SK-N-SH (cell line): ENCODE results near the gene MTURN. TPM values are rescaled to one million over a fixed set of nuclear protein-coding genes. Genes with fewer than 3 reads are reported as not detected.
A peak's percentile ranks its signal among the peaks of the same experiment; 100 is the strongest.

ENCODE experiments used
- CTCF ChIA-PET: fragments of 300-600, 350-600 bp; formaldehyde crosslinking; extraction: SDS; loops from one replicate; lab custom pipeline; 2021; lab: Yijun Ruan, JAX
- POLR2A ChIA-PET: fragments of 350-600 bp; sonication (Branson Sonifier 250); formaldehyde crosslinking; extraction: SDS; loops from one replicate; lab custom pipeline; 2020; ENCODE audit warnings: antibody characterized with exemption, inconsistent platforms; lab: Yijun Ruan, JAX
- DNase-seq: peaks from one replicate; pipeline ENCODE4 v3.0.0; 2012
- H2AFZ ChIP-seq: fragments of 200-600 bp; sonication (generic); 2 replicates; pipeline ENCODE4 v1.8.1; 2016; ENCODE audit warnings: antibody characterized with exemption, mild to moderate bottlenecking, low read depth
- H3F3A ChIP-seq: fragments of 200-600 bp; sonication (generic); replicated peaks from 2 replicates; pipeline ENCODE3; 2016; ENCODE audit warnings: antibody characterized with exemption, mild to moderate bottlenecking; ENCODE audit not compliant: insufficient read depth
- H3K27ac ChIP-seq, 2 experiments: fragments of 200-500 bp in 1 of 2; fragments of 200-600 bp in 1 of 2; sonication (Bioruptor generic) in 1 of 2; sonication (generic), shearing (Covaris generic) in 1 of 2; 2 replicates each; pipeline versions ENCODE4 v1.5.1 to v1.6.1; 2014 to 2016; ENCODE audit warnings: low read depth in 2 of 2, inconsistent platforms in 1 of 2, low read length in 1 of 2, mild to moderate bottlenecking in 1 of 2, mixed read lengths in 1 of 2
- H3K27me3 ChIP-seq: fragments of 200-600 bp; sonication (generic), shearing (Covaris generic); 2 replicates; pipeline ENCODE4 v1.6.1; 2016; ENCODE audit warnings: mixed run types; ENCODE audit not compliant: insufficient read depth
- H3K36me3 ChIP-seq, 2 experiments: fragments of 200-500 bp in 1 of 2; fragments of 200-600 bp in 1 of 2; sonication (Bioruptor generic) in 1 of 2; sonication (generic) in 1 of 2; replicated peaks in 1 of 2; 2 replicates each; pipeline versions ENCODE3 to v1.5.1; 2014 to 2016; ENCODE audit warnings: low read length in 1 of 2, mild to moderate bottlenecking in 1 of 2; ENCODE audit not compliant: insufficient read depth in 2 of 2, control insufficient read depth in 1 of 2
- H3K4me1 ChIP-seq, 2 experiments: fragments of 200-500 bp in 1 of 2; fragments of 200-600 bp in 1 of 2; sonication (Bioruptor generic) in 1 of 2; sonication (generic), shearing (Covaris generic) in 1 of 2; 2 replicates each; pipeline versions ENCODE4 v1.5.1 to v1.6.1; 2014 to 2016; ENCODE audit warnings: low read depth in 1 of 2, low read length in 1 of 2, mixed run types in 1 of 2; ENCODE audit not compliant: insufficient read depth in 2 of 2, control insufficient read depth in 1 of 2
- H3K4me2 ChIP-seq: fragments of 200-600 bp; sonication (generic), shearing (Covaris generic); 2 replicates; pipeline ENCODE4 v1.6.1; 2017; ENCODE audit warnings: mixed run types
- H3K4me3 ChIP-seq, 2 experiments: fragments of 200-500 bp in 1 of 2; fragments of 200-600 bp in 1 of 2; sonication (Bioruptor generic) in 1 of 2; sonication (generic), shearing (Covaris generic) in 1 of 2; 2 replicates each; pipeline versions ENCODE4 v1.5.1 to v1.8.1; 2014 to 2016; ENCODE audit warnings: low read depth in 2 of 2, inconsistent platforms in 1 of 2, low read length in 1 of 2, mild to moderate bottlenecking in 1 of 2, mixed read lengths in 1 of 2, moderate library complexity in 1 of 2
- H3K79me2 ChIP-seq: fragments of 200-600 bp; sonication (generic); 2 replicates; pipeline ENCODE4 v1.8.1; 2017; ENCODE audit warnings: mild to moderate bottlenecking; ENCODE audit not compliant: insufficient read depth
- H3K9ac ChIP-seq: fragments of 200-600 bp; sonication (generic); 2 replicates; pipeline ENCODE4 v1.6.1; 2017; ENCODE audit warnings: mixed run types
- H3K9me2 ChIP-seq: fragments of 200-600 bp; sonication (generic); 2 replicates; pipeline ENCODE4 v1.6.1; 2017; ENCODE audit warnings: mixed run types
- H3K9me3 ChIP-seq: fragments of 200-600 bp; sonication (generic); 2 replicates; pipeline ENCODE4 v1.6.1; 2017; ENCODE audit warnings: mixed run types, mild to moderate bottlenecking, moderate library complexity
- H4K20me1 ChIP-seq: fragments of 200-600 bp; sonication (generic); 2 replicates; pipeline ENCODE4 v1.6.1; 2017; ENCODE audit warnings: mild to moderate bottlenecking, mixed run types; ENCODE audit not compliant: insufficient read depth
- CHD2 ChIP-seq: fragments of 150-350 bp; IDR thresholded peaks from 2 replicates; pipeline ENCODE4 v1.6.1; 2018; ENCODE audit warnings: low read length; ENCODE audit not compliant: partially characterized antibody
- FOSL2 ChIP-seq: IDR thresholded peaks from 2 replicates; pipeline ENCODE4 v1.4.0; 2012; ENCODE audit warnings: low read depth, mild to moderate bottlenecking, moderate library complexity, borderline replicate concordance
- FOXM1 ChIP-seq: IDR thresholded peaks from 2 replicates; pipeline ENCODE4 v1.4.0; 2012; ENCODE audit warnings: low read depth, mild to moderate bottlenecking
- GATA2 ChIP-seq: sonication (generic); formaldehyde crosslinking; IDR thresholded peaks from 2 replicates; pipeline ENCODE4 v1.5.0; 2020; ENCODE audit warnings: mild to moderate bottlenecking, missing genetic modification reagents
- MEF2A ChIP-seq: IDR thresholded peaks from 2 replicates; pipeline ENCODE4 v1.4.0; 2012; ENCODE audit warnings: low read depth, borderline replicate concordance
- MXI1 ChIP-seq: IDR thresholded peaks from 2 replicates; pipeline ENCODE4 v1.6.1; 2012; ENCODE audit warnings: mild to moderate bottlenecking, low read depth, low read length, improper control_type of control experiment
- NRF1 ChIP-seq: IDR thresholded peaks from 2 replicates; pipeline ENCODE4 v1.6.1; 2012; ENCODE audit warnings: low read depth, mild to moderate bottlenecking, low read length
- POLR2AphosphoS5 ChIP-seq: IDR thresholded peaks from 2 replicates; pipeline ENCODE4 v1.6.1; 2012; ENCODE audit warnings: low read depth, low read length
- RCOR1 ChIP-seq: fragments of 150-350 bp; IDR thresholded peaks from 2 replicates; pipeline ENCODE4 v1.6.1; 2017; ENCODE audit warnings: antibody characterized with exemption, low read length
- RFX5 ChIP-seq: IDR thresholded peaks from 2 replicates; pipeline ENCODE4 v1.6.1; 2012; ENCODE audit warnings: mild to moderate bottlenecking, improper control_type of control experiment, low read length
- WGBS: methylation state at CpG from one replicate; pipeline ENCODE4 v1.1.6; 2017; ENCODE audit warnings: low lambda C conversion rate; 5-methylcytosine and 5-hydroxymethylcytosine counted together
- polyA plus RNA-seq, 3 experiments: library from polyadenylated mRNA; depleted of rRNA; stranded (reverse); fragments of >200 nt; gene quantifications; 2 replicates each; pipeline ENCODE4 v1.2.3, GENCODE V29; 2012
- TF ChIP-seq, protein P1 (sequence below): fragments of 150-350 bp; IDR thresholded peaks from 2 replicates; pipeline ENCODE4 v1.6.1; 2016; ENCODE audit warnings: mild to moderate bottlenecking, low read depth, low read length
- TF ChIP-seq, protein P2 (sequence below): IDR thresholded peaks from 2 replicates; pipeline ENCODE4 v1.6.1; 2012; ENCODE audit warnings: mild to moderate bottlenecking, low read depth, low read length, moderate library complexity

Gene MTURN
- polyA plus RNA-seq (2012; rRNA removed), result 9.0 and 12.9 TPM in 2 replicates
- 10.5 and 10.6 TPM in 2 replicates for polyA plus RNA-seq (2012; cell fraction: cytosol; rRNA removed)
- 17.0 and 25.3 TPM in 2 replicates for polyA plus RNA-seq (2012; cell fraction: nucleus; rRNA removed)

DNA sequence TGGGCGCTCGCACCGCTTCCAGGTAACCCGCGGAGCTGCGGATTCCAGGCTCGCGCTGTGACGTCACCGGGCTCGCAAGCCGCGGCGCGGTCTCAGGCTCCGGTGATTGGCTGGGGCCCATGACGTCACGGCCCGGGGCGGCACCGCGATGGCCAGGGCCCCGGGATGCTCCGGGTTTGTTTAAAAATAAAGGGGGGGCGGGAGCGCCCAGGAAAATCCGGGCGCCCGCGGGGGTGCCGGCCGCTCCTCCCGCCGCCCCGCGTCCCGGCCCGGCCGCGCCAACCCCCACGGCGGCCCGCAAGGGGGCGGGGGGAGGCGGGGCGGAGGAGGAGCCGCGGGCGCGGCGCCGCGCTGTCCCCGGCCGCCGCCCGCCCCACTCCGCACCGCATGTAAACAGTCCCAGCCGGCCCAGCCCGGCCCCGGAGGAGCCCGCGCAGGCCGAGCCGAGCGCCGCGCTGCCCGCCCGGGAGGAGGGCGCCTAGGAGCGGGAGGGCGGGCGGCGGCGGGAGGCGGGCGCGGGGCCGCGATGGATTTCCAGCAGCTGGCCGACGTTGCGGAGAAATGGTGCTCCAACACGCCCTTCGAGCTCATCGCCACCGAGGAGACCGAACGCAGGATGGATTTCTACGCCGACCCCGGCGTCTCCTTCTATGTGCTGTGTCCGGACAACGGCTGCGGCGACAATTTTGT lies at the start of gene MTURN:
Gene MTURN (plus strand): TSS at position 376 of the 690 bp plus-strand sequence. CDS start 151 bp downstream, at position 527.
- CTCF ChIA-PET, result interaction anchor here (1.0 to 3.5 kb wide), 7 partner anchors 11 to 213 kb away, joined by 3 to 14 read pairs (median 5); no protein-coding TSS in a partner anchor
- peak within 1 kb of the TSS; percentile 98 for H3K4me2 ChIP-seq
- H3K27me3 ChIP-seq, result no peaks in the 10 kb centered on the region
- TF ChIP-seq FOSL2, result no peak
- TF ChIP-seq, protein P1, sequence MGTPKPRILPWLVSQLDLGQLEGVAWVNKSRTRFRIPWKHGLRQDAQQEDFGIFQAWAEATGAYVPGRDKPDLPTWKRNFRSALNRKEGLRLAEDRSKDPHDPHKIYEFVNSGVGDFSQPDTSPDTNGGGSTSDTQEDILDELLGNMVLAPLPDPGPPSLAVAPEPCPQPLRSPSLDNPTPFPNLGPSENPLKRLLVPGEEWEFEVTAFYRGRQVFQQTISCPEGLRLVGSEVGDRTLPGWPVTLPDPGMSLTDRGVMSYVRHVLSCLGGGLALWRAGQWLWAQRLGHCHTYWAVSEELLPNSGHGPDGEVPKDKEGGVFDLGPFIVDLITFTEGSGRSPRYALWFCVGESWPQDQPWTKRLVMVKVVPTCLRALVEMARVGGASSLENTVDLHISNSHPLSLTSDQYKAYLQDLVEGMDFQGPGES, result peak; percentile 20; the same call in 1 of the 2 replicates
- TF ChIP-seq, protein P2, sequence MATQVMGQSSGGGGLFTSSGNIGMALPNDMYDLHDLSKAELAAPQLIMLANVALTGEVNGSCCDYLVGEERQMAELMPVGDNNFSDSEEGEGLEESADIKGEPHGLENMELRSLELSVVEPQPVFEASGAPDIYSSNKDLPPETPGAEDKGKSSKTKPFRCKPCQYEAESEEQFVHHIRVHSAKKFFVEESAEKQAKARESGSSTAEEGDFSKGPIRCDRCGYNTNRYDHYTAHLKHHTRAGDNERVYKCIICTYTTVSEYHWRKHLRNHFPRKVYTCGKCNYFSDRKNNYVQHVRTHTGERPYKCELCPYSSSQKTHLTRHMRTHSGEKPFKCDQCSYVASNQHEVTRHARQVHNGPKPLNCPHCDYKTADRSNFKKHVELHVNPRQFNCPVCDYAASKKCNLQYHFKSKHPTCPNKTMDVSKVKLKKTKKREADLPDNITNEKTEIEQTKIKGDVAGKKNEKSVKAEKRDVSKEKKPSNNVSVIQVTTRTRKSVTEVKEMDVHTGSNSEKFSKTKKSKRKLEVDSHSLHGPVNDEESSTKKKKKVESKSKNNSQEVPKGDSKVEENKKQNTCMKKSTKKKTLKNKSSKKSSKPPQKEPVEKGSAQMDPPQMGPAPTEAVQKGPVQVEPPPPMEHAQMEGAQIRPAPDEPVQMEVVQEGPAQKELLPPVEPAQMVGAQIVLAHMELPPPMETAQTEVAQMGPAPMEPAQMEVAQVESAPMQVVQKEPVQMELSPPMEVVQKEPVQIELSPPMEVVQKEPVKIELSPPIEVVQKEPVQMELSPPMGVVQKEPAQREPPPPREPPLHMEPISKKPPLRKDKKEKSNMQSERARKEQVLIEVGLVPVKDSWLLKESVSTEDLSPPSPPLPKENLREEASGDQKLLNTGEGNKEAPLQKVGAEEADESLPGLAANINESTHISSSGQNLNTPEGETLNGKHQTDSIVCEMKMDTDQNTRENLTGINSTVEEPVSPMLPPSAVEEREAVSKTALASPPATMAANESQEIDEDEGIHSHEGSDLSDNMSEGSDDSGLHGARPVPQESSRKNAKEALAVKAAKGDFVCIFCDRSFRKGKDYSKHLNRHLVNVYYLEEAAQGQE, result 0 out of 2 replicates have a peak, but pooled peaks have one; percentile 23
- 0 out of 2 replicates have a peak, but pooled peaks have one; percentile 40 for TF ChIP-seq NRF1
- TF ChIP-seq POLR2AphosphoS5, result no peak
- no peak for TF ChIP-seq FOXM1
- TF ChIP-seq RCOR1, result peak; percentile 37; the same call in 1 of the 2 replicates
- peak; percentile 17; the same call in 1 of the 2 replicates for TF ChIP-seq MXI1
- peak; percentile 90 for TF ChIP-seq RFX5
- TF ChIP-seq CHD2, result peak; percentile 32
- no peak for TF ChIP-seq GATA2 (CRISPR knock-in tag)
- TF ChIP-seq MEF2A, result no peak
- peaks cover 33% of the 10 kb centered on the region for H3K79me2 ChIP-seq
- POLR2A ChIA-PET, result interaction anchor here (0.7 to 1.7 kb wide), 4 partner anchors 12 to 106 kb away, joined by 3 to 4 read pairs (median 3); no protein-coding TSS in a partner anchor
- peak within 1 kb of the TSS; percentile 72 to 86 for H3K4me3 ChIP-seq
- H4K20me1 ChIP-seq, result no peaks in the 10 kb centered on the region
- H3K27ac ChIP-seq, result peak within 1 kb of the TSS; percentile 62 to 65
- no peaks in the 10 kb centered on the region for H3K9me3 ChIP-seq
- WGBS, result 2% methylated on average over 32 of the region's 99 CpGs
- peak within 1 kb of the TSS; percentile 79 for H3K9ac ChIP-seq
- no peaks in the 10 kb centered on the region for H3K36me3 ChIP-seq
- peaks cover 8% of the 10 kb centered on the region for H3F3A ChIP-seq
- H3K4me1 ChIP-seq, result peaks cover 0 to 8% of the 10 kb centered on the region in 2 experiments; a peak in 1 of 4 replicates
- H2AFZ ChIP-seq, result peak within 1 kb of the TSS; percentile 95
- no peaks in the 10 kb centered on the region for H3K9me2 ChIP-seq
- DNase-seq, result peak; percentile 100
